HEK293T (cell line): ENCODE data around the gene NAV2.

Experiments
- CTCF ChIA-PET: fragments of 350-600 bp; formaldehyde crosslinking; extraction: SDS; loops from one replicate; lab custom pipeline; 2021; ENCODE audit warnings: antibody characterized with exemption, inconsistent platforms; lab: Yijun Ruan, JAX
- POLR2A ChIA-PET: fragments of 350-600 bp; formaldehyde crosslinking; extraction: SDS; loops from one replicate; lab custom pipeline; 2020; ENCODE audit warnings: antibody characterized with exemption, inconsistent platforms; lab: Yijun Ruan, JAX
- DNase-seq: peaks from one replicate; pipeline ENCODE4 v3.0.0; 2012; ENCODE audit warnings: mixed read lengths; ENCODE audit errors: extremely low spot score
- ARNT ChIP-seq: fragments of 450-650 bp; IDR thresholded peaks from 2 replicates; pipeline ENCODE4 v1.6.1; 2017; ENCODE audit warnings: mild to moderate bottlenecking
- BHLHE40 ChIP-seq: fragments of 450-650 bp; IDR thresholded peaks from 2 replicates; pipeline ENCODE4 v1.6.1; 2016; ENCODE audit warnings: mild to moderate bottlenecking, moderate library complexity, borderline replicate concordance
- CTBP1 ChIP-seq: fragments of 450-650 bp; IDR thresholded peaks from 2 replicates; pipeline ENCODE4 v1.6.1; 2016; ENCODE audit warnings: borderline replicate concordance
- ELF4 ChIP-seq: fragments of 450-650 bp; IDR thresholded peaks from 2 replicates; pipeline ENCODE4 v1.6.1; 2017; ENCODE audit warnings: antibody characterized with exemption
- FOXA1 ChIP-seq: fragments of 450-650 bp; IDR thresholded peaks from 2 replicates; pipeline ENCODE4 v1.6.1; 2016; ENCODE audit warnings: mild to moderate bottlenecking
- FOXK2 ChIP-seq: fragments of 450-650 bp; IDR thresholded peaks from 2 replicates; pipeline ENCODE4 v1.6.1; 2016; ENCODE audit warnings: mild to moderate bottlenecking
- FOXM1 ChIP-seq: fragments of 450-650 bp; IDR thresholded peaks from 2 replicates; pipeline ENCODE4 v1.6.1; 2017; ENCODE audit warnings: mild to moderate bottlenecking, borderline replicate concordance
- HDGF ChIP-seq: fragments of 450-650 bp; IDR thresholded peaks from 2 replicates; pipeline ENCODE4 v1.6.1; 2017; ENCODE audit warnings: antibody characterized with exemption, borderline replicate concordance
- L3MBTL2 ChIP-seq: fragments of 450-650 bp; conservative IDR thresholded peaks from 2 replicates; pipeline ENCODE4 v1.6.1; 2016; ENCODE audit warnings: mild to moderate bottlenecking
- LEF1 ChIP-seq: fragments of 450-650 bp; IDR thresholded peaks from 2 replicates; pipeline ENCODE4 v1.6.1; 2017; ENCODE audit warnings: mild to moderate bottlenecking, borderline replicate concordance
- NFRKB ChIP-seq: fragments of 450-650 bp; IDR thresholded peaks from 2 replicates; pipeline ENCODE4 v1.6.1; 2016; ENCODE audit warnings: mild to moderate bottlenecking, moderate library complexity
- PKNOX1 ChIP-seq: fragments of 450-650 bp; IDR thresholded peaks from 2 replicates; pipeline ENCODE4 v1.6.1; 2016
- SP1 ChIP-seq: fragments of 450-650 bp; IDR thresholded peaks from 2 replicates; pipeline ENCODE4 v1.6.1; 2017
- SUZ12 ChIP-seq: fragments of 450-650 bp; IDR thresholded peaks from 2 replicates; pipeline ENCODE4 v1.6.1; 2016; ENCODE audit warnings: mild to moderate bottlenecking
- TARDBP ChIP-seq: fragments of 450-650 bp; IDR thresholded peaks from 2 replicates; pipeline ENCODE4 v1.6.1; 2016
- ZNF384 ChIP-seq: fragments of 450-650 bp; IDR thresholded peaks from 2 replicates; pipeline ENCODE4 v1.6.1; 2016

NAV2 gene

GRCh38 chr11:19853920-19854319 lies 141.3 kb downstream of the NAV2 start:
- CTCF ChIA-PET, result no interaction called here
- no peak for TF ChIP-seq L3MBTL2
- TF ChIP-seq FOXM1, result no peak
- TF ChIP-seq FOXA1, result no peak
- no peak for TF ChIP-seq HDGF
- TF ChIP-seq ARNT, result no peak
- TF ChIP-seq BHLHE40, result no peak
- TF ChIP-seq SUZ12, result no peak
- TF ChIP-seq TARDBP, result no peak
- no peak for TF ChIP-seq ZNF384
- no peak for TF ChIP-seq NFRKB
- no peak for TF ChIP-seq LEF1
- TF ChIP-seq PKNOX1, result no peak
- TF ChIP-seq FOXK2, result no peak
- no peak for TF ChIP-seq ELF4
- no peak for TF ChIP-seq CTBP1
- TF ChIP-seq SP1, result no peak
- POLR2A ChIA-PET, result no interaction called here
- DNase-seq, result no peak

GRCh38 chr11:19861171-19861570 lies 148.5 kb downstream of the NAV2 start:
- POLR2A ChIA-PET, result no interaction called here
- no peak for DNase-seq
- CTCF ChIA-PET, result no interaction called here
- TF ChIP-seq ARNT (no peak), FOXK2 (no peak), FOXA1 (no peak), ZNF384 (no peak), SUZ12 (no peak), PKNOX1 (no peak), FOXM1 (no peak), BHLHE40 (no peak), CTBP1 (no peak), ELF4 (no peak), SP1 (no peak), TARDBP (no peak)

- POLR2A ChIA-PET, result no interaction called here
- no peak for TF ChIP-seq PKNOX1
- no peak for TF ChIP-seq TARDBP
- TF ChIP-seq ELF4, result no peak
- TF ChIP-seq NFRKB, result no peak
- TF ChIP-seq ARNT, result no peak
- TF ChIP-seq SUZ12, result no peak
- no peak for TF ChIP-seq BHLHE40
- no peak for TF ChIP-seq FOXA1
- TF ChIP-seq LEF1, result no peak
- no peak for TF ChIP-seq ZNF384
- no peak for TF ChIP-seq FOXM1
- no peak for TF ChIP-seq FOXK2
- TF ChIP-seq L3MBTL2, result no peak
- no peak for TF ChIP-seq SP1
- CTCF ChIA-PET, result no interaction called here
- no peak for DNase-seq
Measured at GRCh38 chr11:19862091-19862490, 149.5 kb downstream of the NAV2 start.

- TF ChIP-seq FOXK2, result no peak
- TF ChIP-seq ZNF384, result no peak
- TF ChIP-seq ARNT, result no peak
- TF ChIP-seq BHLHE40, result no peak
- no peak for TF ChIP-seq ELF4
- no peak for TF ChIP-seq FOXA1
- no peak for TF ChIP-seq L3MBTL2
- no peak for DNase-seq
- CTCF ChIA-PET, result no interaction called here
Measured at GRCh38 chr11:19864141-19865140, 151.8 kb downstream of the NAV2 start.

GRCh38 chr11:19866037-19866436 lies 153.4 kb downstream of the NAV2 start:
- ChIA-PET POLR2A (no interaction called here), CTCF (no interaction called here)
- DNase-seq, result no peak
- no peak for TF ChIP-seq FOXA1
- no peak for TF ChIP-seq ZNF384
- no peak for TF ChIP-seq CTBP1
- TF ChIP-seq PKNOX1, result no peak
- no peak for TF ChIP-seq L3MBTL2
- TF ChIP-seq SP1, result no peak
- no peak for TF ChIP-seq FOXK2

More at GRCh38 chr11:19864141-19865140, 151.8 kb downstream of the NAV2 start:
- POLR2A ChIA-PET, result no interaction called here
